ENCODE data around the gene THSD7A. TPM values are rescaled to one million over a fixed set of nuclear protein-coding genes. Genes with fewer than 3 reads are reported as not detected.

Gene THSD7A
- total RNA-seq, 1 donor from 2014 or later = 1.0 TPM

GRCh38 chr7:11491811-11492210 is 340.2 kb downstream of the THSD7A start:
- no peak for DNase-seq
- intact Hi-C loops (cut with micrococcal nuclease) = no loop called here
- ATAC-seq = no peak

GRCh38 chr7:11489280-11489679 is 342.7 kb downstream of the THSD7A start:
- DNase-seq = no peak
- ATAC-seq = no peak
- intact Hi-C loops (cut with micrococcal nuclease) = no loop called here

- ATAC-seq (no peak), DNase-seq (no peak)
- intact Hi-C loops (cut with micrococcal nuclease) = no loop called here
Observed at GRCh38 chr7:11486271-11486670, 345.7 kb downstream of the THSD7A start.

GRCh38 chr7:11485636-11486035 is 346.4 kb downstream of the THSD7A start:
- DNase-seq (no peak), ATAC-seq (no peak)
- intact Hi-C loops (cut with micrococcal nuclease) = no loop called here

- intact Hi-C loops (cut with micrococcal nuclease) = no loop called here
- ATAC-seq = no peak
- no peak for DNase-seq
Observed at GRCh38 chr7:11480143-11480542, 351.9 kb downstream of the THSD7A start.

- no peak for ATAC-seq
Observed at GRCh38 chr7:11478882-11479281, 353.1 kb downstream of the THSD7A start.

GRCh38 chr7:11478426-11478825 is 353.6 kb downstream of the THSD7A start:
- intact Hi-C loops (cut with micrococcal nuclease) = no loop called here
- DNase-seq (no peak), ATAC-seq (no peak)

More at GRCh38 chr7:11478882-11479281, 353.1 kb downstream of the THSD7A start:
- intact Hi-C loops (cut with micrococcal nuclease) = no loop called here
- no peak for DNase-seq

GRCh38 chr7:11474902-11475585 is 357.0 kb downstream of the THSD7A start:
- DNase-seq (no peak), ATAC-seq (no peak)
- intact Hi-C loops (cut with micrococcal nuclease) = no loop called here

- intact Hi-C loops (cut with micrococcal nuclease) = no loop called here
- DNase-seq (no peak), ATAC-seq (no peak)
Observed at GRCh38 chr7:11473807-11474424, 358.1 kb downstream of the THSD7A start.

- intact Hi-C loops (cut with micrococcal nuclease) = no loop called here
- no peak for DNase-seq
- no peak for ATAC-seq
Observed at GRCh38 chr7:11473220-11473619, 358.8 kb downstream of the THSD7A start.

GRCh38 chr7:11472646-11473045 is 359.4 kb downstream of the THSD7A start:
- ATAC-seq (no peak), DNase-seq (no peak)
- intact Hi-C loops (cut with micrococcal nuclease) = no loop called here

GRCh38 chr7:11471255-11471654 is 360.7 kb downstream of the THSD7A start:
- DNase-seq (no peak), ATAC-seq (no peak)
- intact Hi-C loops (cut with micrococcal nuclease) = no loop called here

- intact Hi-C loops (cut with micrococcal nuclease) = no loop called here
- ATAC-seq (no peak), DNase-seq (no peak)
Observed at GRCh38 chr7:11469028-11469745, 362.8 kb downstream of the THSD7A start.

- intact Hi-C loops (cut with micrococcal nuclease) = no loop called here
- no peak for DNase-seq
- no peak for ATAC-seq
Observed at GRCh38 chr7:11466517-11467105, 365.4 kb downstream of the THSD7A start.

- intact Hi-C loops (cut with micrococcal nuclease) = no loop called here
Observed at GRCh38 chr7:11464624-11465023, 367.4 kb downstream of the THSD7A start.

GRCh38 chr7:11461946-11462345 is 370.1 kb downstream of the THSD7A start:
- intact Hi-C loops (cut with micrococcal nuclease) = no loop called here

More at GRCh38 chr7:11464624-11465023, 367.4 kb downstream of the THSD7A start:
- ATAC-seq (no peak), DNase-seq (no peak)

GRCh38 chr7:11458736-11459483 is 373.1 kb downstream of the THSD7A start:
- intact Hi-C loops (cut with micrococcal nuclease) = no loop called here
- DNase-seq (no peak), ATAC-seq (peak; percentile 48)

More at GRCh38 chr7:11461946-11462345, 370.1 kb downstream of the THSD7A start:
- no peak for ATAC-seq
- DNase-seq = no peak

GRCh38 chr7:11457419-11457818 is 374.6 kb downstream of the THSD7A start:
- intact Hi-C loops (cut with micrococcal nuclease) = no loop called here
- DNase-seq (no peak), ATAC-seq (no peak)

- DNase-seq (no peak), ATAC-seq (no peak)
- intact Hi-C loops (cut with micrococcal nuclease) = no loop called here
Observed at GRCh38 chr7:11456574-11456973, 375.4 kb downstream of the THSD7A start.

Data from left ventricle myocardium superior (tissue), 1 donor.